HG03558 (cell line): ENCODE data around the gene SND1.

Experiments used
- ATAC-seq: cut with Tn5 transposase; IDR thresholded peaks from one replicate; pipeline ENCODE4 v1.9.1; 2021; ENCODE audit warnings: moderate number of reproducible peaks; ENCODE audit not compliant: unreplicated experiment; ENCODE audit errors: extremely low read depth

The SND1 gene

DNA sequence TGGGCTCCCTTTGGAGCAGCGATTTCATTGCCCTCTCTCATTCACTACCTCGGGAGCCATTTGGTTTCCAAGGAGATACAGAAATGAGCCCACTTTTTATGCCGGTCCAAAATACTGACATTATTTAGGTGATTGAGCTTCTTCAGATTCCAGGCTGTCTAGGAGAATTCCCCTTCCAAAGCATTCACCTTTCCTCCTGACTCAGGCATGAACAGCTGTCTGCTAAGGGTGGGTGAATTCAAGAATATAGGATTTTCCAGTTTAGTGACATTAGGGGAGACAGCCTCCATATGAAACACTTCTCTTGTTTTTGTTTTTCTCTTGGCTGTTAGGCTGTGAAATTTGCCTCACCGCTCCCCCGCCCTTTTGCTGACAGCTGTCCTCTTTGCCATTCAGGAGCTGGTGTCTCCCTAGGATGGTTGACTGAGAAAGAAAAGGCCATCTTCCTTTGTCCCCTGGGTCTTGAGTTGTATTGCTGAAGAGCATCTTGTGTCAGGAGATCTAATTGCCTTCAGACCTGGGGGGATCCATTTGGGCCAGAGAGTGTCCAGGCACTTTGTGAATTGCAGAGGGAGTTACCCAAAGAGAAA is 322.5 kb downstream of the SND1 start:
- ATAC-seq: no peak

- ATAC-seq: no peak
Observed at GRCh38 chr7:127976056-127976737, 324.2 kb downstream of the SND1 start.

DNA sequence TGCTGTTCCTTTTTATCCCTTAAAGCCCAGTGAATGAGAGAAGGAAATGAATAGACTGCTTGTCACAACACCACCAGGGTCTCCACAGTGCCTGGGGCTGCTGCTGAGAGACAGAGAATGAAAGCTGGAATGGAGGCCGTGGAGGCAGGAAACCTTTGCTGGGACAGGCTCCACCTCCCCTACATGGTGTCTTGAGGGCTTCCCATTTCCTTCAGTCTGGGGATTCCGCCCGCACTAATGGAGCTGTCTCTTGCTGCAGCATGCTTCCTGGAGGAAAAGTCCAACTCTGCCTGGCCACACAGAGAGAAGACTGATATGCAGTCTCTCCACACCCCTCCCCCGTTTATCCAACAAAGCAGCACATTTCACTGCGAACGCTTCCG is 324.7 kb downstream of the SND1 start:
- no peak for ATAC-seq

DNA sequence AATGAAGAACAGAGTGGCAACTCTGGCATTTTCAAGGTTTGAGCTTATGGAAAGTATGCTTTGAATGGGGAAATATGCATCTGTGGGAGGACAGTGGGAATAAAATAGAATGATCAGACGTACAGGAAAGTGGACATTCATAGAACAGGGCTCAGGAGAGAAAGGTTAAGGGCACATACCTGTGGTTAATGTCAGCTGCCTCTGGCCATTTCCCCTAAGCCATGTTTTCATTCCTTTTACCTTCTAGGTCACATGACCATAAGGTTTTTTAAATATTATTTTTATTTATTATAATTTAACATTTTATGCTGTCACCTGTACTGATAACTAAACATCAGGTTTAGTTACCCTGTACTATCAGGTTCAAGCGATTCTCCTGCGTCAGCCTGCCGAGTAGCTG is 326.4 kb downstream of the SND1 start:
- ATAC-seq: no peak

GRCh38 chr7:127979113-127979727 is 327.2 kb downstream of the SND1 start:
- ATAC-seq: no peak

GRCh38 chr7:127979728-127980126 is 327.7 kb downstream of the SND1 start:
- no peak for ATAC-seq

DNA sequence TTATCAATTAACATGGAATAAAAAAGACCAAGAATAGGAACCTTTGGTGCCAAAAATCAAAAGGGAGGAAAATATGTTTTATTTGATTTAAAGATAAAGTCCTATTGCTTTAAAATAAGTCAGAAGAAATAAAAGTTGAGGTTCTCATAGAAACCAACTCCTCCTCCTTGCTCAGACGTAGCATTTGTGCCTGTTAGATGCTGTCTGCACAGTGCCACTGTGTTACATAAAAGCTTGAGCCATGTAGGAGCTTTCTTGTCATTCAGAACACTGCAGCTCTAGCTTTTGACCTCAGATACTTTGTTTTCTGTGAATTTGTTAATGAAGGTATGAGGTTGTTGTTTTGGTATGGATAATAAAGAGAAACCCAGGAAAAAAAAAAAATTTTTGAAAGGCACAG is 328.9 kb downstream of the SND1 start:
- ATAC-seq: no peak

DNA sequence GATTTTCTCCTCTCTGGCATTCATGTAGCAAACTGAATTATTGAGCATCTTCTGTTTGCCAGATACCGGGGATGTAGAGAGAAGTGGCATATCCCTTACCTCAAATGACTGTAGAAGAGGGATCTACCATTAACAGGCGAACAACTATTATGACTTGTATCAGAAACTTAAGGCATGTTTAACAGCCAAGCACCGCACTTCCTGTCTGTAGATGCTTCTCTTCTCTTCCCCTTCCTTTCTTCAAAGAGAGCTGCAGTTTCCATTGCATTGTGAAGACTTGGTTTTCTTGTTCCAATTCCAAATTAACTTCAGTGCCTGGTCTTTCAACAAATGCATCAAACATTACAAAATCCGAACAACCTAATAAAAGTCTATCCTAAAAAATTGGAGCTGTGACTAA is 330.0 kb downstream of the SND1 start:
- no peak for ATAC-seq

DNA sequence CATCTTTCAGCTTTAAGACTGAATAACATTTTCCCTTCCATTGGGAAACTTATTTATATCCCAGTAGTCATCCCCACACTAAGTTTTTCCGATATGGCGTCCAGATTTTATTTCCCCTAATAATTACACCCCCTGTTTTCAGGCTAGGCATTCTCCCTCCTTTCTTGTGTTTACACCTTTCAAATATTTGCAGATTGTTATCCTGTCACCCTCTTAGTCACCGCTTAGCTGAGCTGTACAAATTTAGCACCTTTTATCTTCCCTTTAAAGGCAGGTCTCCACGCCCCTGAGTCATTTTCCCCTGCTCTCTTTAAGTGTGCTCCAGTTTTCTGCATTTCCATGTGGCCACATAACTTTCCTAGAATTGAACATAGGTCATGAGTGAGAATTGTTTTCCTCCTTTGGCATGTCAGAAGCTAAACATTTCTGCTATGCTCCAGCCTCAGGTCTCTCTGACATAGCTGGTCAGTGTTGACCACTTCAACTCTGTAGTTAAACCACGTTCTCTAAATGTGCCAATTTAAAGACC is 331.9 kb downstream of the SND1 start:
- no peak for ATAC-seq

DNA sequence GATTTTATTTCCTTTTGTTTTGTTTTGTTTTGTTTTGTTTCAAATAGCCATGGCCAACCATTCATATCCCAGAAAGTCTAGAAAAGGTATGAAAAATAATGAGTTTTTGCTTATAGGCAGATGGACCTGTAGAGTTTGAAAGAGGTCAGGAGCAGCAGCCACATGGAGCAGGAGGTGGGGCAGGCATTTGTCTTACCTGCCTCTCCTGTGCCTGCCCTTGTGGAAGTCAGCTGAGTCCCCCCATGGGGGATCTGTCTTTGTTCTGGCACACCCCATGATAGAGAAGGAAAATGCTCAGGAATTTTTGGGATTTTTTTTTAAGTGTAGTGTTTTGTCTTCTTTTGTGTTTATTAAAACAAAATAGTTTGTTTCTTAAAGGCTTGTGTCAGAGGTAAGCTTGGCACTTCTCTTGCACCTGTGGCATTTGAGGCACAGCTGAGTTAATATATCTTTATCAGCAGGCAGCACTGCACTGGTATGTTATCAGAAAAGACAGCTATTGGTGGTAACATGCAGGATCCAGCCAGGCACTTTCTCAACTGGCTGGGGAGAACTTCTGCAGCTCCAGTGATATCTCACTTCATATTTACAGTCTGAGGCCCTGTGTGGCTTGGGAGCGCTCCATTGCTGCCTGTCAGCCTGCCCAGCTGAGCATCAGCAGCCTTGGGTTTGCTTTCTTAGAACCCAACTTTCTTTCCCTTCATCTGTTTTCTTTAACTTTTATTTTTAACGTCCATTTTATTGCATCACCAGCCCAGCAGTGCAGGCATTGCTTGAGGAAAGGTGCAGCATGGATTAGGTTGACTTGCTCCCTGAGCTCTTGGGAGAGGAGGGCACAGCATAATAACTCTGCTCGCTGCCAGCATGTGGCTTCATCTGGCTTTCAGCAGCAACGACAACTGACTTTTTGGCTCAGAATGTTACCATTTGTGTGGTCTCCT is 334.9 kb downstream of the SND1 start:
- no peak for ATAC-seq

DNA sequence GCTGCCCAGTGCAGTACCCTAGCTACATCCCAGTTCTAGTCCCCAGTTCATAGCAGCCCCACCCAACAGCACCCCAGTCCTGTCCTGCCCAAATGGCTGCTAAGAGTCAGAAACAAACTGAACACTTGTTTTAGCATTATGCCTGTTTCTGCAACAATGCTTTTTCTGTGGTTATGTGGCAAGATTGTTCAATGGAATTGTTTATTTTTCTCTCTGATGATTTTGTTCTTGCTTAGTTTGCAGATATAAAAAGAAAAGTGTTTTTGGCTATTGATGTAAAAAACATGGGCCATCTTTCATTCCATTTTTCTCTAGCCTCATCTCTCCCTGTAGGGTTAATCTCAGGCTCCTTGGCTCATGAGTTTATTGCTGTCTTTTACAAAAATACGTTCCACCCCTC is 336.8 kb downstream of the SND1 start:
- no peak for ATAC-seq

GRCh38 chr7:127993317-127993716 is 341.3 kb downstream of the SND1 start:
- ATAC-seq: no peak

DNA sequence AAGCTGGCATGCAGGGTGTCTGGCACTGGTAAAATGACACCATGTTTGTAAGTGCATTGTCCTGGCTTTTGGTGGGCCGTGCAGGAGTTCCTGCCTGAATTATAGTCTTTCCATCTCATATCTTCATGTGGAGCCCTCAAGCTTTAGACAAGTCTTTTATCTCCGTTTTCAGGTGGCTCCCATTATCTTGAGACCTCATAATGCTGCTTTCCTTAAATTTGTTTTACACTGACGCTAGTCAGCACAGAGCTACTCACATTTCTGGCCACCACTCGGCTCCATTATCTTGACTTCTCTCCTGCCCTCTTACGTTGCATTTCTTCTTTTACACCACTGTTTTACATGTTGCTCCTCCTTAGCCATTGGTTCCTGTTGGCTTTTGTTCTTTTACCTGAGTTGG is 342.0 kb downstream of the SND1 start:
- no peak for ATAC-seq

DNA sequence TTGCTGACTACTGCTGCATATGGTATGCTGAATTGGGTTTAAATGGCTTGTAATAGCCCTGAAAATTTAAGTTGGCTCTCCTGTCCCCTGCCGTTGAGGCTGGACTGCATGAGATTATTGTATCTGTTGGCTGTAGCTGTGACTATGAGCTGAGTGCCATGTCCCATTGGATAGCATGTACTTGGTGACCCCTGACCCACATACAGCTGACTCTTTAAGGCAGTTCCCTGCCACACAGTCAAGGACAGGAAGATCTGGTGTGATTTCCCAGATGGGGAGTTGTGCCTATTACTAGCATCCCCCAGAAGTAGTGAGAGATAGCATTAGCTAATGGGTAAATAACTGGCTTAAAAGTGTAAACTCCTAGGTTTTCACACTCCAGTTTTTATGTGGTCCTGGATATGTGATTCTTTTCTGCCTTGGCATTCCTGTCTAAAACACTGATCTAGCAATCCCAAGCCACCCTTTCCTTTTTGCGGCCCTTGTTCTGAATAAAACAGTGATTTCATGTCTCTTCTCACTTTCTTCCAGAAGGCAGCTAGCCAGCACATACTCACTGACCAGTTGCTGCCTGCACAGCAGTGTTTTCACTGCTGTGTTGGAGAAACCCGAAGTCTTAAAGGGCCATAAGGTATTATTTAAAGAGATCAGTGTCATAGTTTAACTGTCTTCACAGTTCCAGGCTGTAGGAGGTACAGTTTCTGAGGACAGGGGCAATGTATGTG is 343.3 kb downstream of the SND1 start:
- no peak for ATAC-seq

GRCh38 chr7:127995881-127996215 is 343.9 kb downstream of the SND1 start:
- no peak for ATAC-seq

GRCh38 chr7:127996253-127997071 is 344.5 kb downstream of the SND1 start:
- no peak for ATAC-seq

DNA sequence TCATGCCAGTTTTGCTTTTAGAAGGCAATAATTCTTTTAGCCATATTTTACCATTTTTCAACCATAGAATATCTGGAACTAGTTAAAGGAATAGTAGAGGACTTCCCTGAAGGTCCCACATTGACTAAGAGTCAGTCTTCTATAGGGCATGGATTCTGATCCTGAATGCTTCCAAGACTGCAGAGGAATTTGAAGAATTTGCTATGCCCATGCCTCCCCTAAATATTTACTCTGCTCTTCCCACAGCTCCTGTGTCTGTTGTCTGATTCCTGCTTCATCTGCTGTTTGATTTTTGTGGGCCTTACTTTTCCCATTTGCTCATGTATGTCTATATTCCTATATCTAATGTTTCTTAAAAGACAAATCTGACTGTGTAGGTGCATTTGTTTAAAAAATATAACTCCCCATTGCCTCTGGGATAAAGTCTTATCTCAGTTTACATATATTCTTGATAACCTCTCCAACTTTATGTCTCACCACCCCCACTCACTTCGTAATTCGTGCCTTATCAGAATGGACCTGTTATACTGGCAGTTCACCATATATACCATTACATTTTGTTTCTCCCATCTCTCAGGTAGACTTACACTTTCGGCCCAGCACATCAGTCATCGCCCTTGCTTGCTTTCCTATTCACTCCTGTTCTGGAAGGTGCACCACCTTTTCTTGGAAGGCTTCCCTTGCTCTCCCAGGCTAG is 345.4 kb downstream of the SND1 start:
- ATAC-seq: no peak

DNA sequence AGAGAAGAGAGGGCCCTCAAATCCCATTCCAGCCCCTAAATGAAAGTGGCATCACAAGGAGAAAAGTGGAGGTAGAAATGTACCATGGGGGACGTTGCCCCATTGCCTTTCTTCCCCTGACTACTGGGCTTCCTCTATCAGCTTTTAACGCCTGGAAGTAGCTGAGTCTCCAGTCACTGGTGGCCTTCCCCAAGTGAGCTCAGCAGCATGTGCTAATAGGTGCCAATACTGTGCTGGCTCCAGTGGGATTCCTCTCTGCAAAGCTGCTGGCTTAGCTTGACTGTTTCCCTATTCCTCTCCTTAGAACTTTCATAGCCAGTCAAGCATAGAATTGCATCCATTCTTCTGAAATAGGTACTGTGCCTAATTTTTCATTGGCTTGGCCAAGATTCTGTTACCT is 346.7 kb downstream of the SND1 start:
- ATAC-seq: no peak

- no peak for ATAC-seq
Observed at GRCh38 chr7:128000048-128000447, 348.1 kb downstream of the SND1 start.
